HG03457 (cell line): Measurements from ENCODE around the gene CAPZA2.
A peak's percentile ranks its signal among the peaks of the same experiment; 100 is the strongest.
"Not testable (repeated sequence)": the region's sequence is repeated elsewhere in the genome, so short reads cannot be mapped to it uniquely, and the experiment has no call there.

Experiments used
- ATAC-seq: cut with Tn5 transposase; IDR thresholded peaks from one replicate; pipeline ENCODE4 v1.9.1; 2021; ENCODE audit warnings: moderate number of reproducible peaks; ENCODE audit not compliant: unreplicated experiment

The CAPZA2 gene

GRCh38 chr7:116912269-116912909, 50.0 kb downstream of the CAPZA2 start:
- no peak for ATAC-seq

DNA sequence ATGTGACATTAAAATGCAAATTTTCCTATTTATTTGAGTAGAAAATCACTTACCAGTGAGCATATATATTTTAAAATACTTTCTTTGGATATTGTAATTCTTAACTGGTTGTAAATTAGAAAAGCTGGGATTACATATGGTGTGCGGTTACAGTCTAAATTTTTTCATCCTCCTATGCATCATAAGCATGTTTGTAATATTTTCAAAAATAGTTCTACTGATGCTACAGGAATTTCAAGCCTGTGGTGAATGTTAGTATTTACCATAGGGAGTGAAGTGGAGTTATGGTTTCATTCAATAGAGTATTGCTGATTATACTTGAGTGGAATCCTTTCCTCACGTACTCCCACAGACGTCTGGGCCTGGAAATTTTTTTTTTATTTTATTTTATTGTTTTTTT, 56.3 kb downstream of the CAPZA2 start:
- ATAC-seq: no peak

DNA sequence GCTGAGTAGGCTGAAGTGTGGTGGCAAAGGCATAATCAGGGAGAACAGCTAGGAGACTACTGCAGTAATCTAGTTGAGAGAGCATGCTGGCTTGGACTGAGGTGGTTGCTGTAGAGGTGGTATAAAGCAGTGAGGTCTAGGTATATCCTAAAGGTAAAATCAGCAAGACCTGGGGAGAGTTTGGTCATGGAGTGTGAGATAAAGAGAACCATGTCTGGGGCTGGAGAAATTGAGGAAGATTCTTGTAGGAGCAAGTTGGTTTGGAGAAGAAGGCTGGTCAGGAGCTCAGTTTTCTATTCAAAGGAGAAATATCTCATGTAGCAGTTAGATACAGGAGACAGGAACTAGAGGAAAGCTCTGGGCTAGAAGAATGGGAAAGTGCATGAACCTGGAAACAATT, 58.0 kb downstream of the CAPZA2 start:
- ATAC-seq: no peak

DNA sequence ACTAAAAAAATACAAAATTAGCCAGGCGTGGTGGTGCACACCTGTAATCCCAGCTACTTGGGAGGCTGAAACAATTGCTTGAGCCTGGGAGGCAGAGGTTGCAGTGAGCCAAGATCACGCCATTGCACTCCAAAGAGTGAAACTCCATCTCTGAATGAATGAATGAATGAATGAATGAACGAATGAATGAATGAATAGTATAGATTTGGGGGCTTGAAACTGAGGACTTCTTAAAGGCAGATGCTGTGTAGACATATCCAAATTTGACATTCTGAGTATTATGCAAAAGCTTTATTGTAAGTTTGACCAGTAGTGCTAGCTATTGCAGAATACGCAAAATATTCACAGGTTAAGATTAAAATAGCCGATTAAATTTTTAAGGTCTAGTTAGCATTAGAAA, 60.2 kb downstream of the CAPZA2 start:
- ATAC-seq: no peak

GRCh38 chr7:116924741-116925140, 62.4 kb downstream of the CAPZA2 start:
- ATAC-seq: no peak

- ATAC-seq: no peak
These were observed 66.6 kb downstream of the CAPZA2 start for GRCh38 chr7:116929021-116929420.

- ATAC-seq: peak; percentile 73
These were observed 67.8 kb downstream of the CAPZA2 start for GRCh38 chr7:116929914-116930913.

GRCh38 chr7:116932566-116932965, 70.2 kb downstream of the CAPZA2 start:
- no peak for ATAC-seq

GRCh38 chr7:116933465-116933864, 71.1 kb downstream of the CAPZA2 start:
- no peak for ATAC-seq

GRCh38 chr7:116934580-116934979, 72.2 kb downstream of the CAPZA2 start:
- no peak for ATAC-seq

DNA sequence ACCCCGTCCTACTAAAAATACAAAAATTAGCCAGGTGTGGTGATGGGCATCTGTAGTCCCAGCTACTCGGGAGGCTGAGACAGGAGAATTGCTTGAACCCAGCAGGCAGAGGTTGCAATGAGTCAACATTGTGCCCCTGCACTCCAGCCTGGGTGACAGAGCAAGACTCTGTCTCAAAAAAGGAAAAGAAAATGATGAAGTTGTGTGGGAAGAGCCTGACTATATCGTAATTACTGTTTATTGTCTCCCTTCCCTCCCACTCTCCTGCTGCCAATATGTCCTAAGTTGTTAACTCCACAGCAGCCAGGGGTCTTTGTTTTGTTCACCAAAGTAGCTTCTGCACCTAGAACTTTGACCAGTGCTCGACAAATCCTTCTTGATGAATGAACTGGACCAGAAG, 74.5 kb downstream of the CAPZA2 start:
- ATAC-seq: not testable (repeated sequence)

- ATAC-seq: no peak
These were observed 76.3 kb downstream of the CAPZA2 start for GRCh38 chr7:116938678-116939077.

DNA sequence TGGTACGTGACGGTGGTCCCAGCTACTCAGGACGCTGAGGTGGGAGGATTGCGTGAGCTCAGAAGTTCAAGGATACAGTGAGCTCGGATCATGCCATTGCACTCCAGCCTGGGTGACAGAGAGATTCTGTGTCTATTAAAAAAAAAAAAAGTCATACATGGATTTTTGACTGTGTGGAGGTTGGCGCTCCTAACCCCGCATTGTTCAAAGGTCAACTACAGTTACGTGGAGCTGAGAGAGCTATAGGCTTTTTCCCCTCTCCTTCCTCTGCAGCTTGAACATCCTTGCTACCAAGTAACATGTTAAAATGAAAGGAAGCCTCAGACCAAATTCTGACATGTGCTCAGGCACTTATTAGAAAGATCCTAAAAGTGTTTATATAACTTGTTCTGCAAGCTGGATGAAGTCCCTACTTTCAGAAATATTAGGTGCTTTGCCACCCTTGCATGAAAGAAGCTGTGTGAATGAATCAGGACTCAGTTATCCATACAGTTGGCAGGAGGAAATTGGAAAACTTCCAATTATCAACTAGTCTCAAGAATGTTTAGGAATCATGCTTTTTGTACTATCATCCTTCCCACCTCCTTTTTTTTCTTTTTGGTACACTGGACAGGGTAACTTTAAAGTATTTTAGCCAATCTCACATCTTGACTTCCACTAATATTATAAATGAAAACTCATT, 78.4 kb downstream of the CAPZA2 start:
- no peak for ATAC-seq

- no peak for ATAC-seq
These were observed 80.1 kb downstream of the CAPZA2 start for GRCh38 chr7:116942504-116942903.

DNA sequence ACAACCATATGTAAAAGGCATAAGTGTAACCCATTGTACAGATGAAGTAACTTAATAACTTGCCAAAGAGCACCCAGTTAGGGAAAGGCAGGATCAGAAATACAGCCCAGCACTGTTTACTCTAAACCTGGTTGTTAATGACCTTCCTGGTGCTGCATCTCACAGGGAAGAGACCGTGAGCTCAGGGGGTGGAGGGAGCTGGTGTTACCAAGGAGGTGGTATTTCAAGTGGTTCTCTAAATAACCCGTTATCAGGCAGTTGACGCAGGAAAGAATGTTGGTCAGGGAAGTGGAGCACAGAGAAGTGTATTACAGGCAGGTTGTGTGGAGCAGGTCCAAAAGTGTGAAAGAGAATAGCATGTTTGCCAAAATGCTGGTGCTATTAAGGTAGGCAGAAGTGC, 86.5 kb downstream of the CAPZA2 start:
- no peak for ATAC-seq

DNA sequence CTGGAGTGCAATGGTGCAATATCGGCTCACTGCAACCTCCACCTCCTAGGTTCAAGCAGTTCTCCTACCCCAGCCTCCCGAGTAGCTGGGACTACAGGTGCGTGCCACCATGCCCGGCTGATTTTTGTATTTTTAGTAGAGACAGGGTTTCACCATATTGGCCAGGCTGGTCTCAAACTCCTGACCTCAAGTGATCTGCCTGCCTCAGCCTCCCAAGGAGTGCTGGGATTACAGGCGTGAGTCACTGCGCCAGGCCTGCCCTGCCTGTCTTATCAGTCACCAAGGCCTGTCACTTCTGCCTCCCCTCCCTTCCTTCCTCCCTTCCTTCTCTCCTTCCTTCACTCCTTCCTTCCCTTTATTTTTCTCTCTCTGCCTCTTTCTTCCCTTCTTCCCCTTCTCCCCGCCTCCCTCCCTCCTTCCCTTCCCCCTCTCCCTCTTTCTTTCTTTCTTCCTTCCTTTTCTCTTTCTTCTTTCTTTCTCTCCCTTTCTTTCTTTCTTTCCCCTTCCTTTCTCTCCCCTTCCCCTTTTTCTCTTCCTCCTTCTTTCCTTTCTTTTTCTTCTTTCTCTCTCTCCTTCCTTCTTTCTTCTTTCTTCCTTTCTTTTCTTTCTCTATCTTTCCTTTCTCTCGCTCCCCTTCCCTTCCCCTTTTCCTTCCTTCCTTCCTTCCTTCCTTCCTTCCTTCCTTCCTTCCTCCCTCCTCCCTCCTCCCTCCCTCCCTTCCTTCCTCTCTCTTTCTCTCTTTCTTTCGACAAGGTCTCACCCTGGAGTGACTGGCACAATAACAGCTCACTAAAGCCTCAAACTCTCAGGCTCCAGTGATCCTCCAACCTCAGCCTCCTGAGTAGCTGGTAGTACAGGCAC, 87.8 kb downstream of the CAPZA2 start:
- ATAC-seq: no peak

GRCh38 chr7:116950889-116951351, 88.5 kb downstream of the CAPZA2 start:
- no peak for ATAC-seq

GRCh38 chr7:116951366-116952292, 89.2 kb downstream of the CAPZA2 start:
- ATAC-seq: no peak

GRCh38 chr7:116952635-116953371, 90.4 kb downstream of the CAPZA2 start:
- no peak for ATAC-seq
